IMR-90 (cell line): ENCODE results near the gene XPO4. TPM values are rescaled to one million over a fixed set of nuclear protein-coding genes. Genes with fewer than 3 reads are reported as not detected.
A peak's percentile ranks its signal among the peaks of the same experiment; 100 is the strongest.

Source experiments
- ATAC-seq: fragments of 200-7000 bp; cut with Tn5 transposase; 2 replicates; pipeline ENCODE4 v1.9.1; 2020; ENCODE audit warnings: low read depth, mild to moderate bottlenecking, moderate library complexity
- BruUV-seq: library from RNA; stranded (reverse); fragments of 400-500 nt; replicated peaks from 2 replicates; lab custom pipeline; 2021; lab: Mats Ljungman, UMichigan
- CTCF ChIA-PET: fragments of 300-600 bp; formaldehyde crosslinking; extraction: SDS; loops from one replicate; lab custom pipeline; 2021; ENCODE audit warnings: antibody characterized with exemption; lab: Yijun Ruan, JAX
- POLR2A ChIA-PET: fragments of 300-600 bp; sonication (Branson Sonifier 250); formaldehyde crosslinking; loops from one replicate; lab custom pipeline; 2022; ENCODE audit warnings: antibody characterized with exemption; ENCODE audit not compliant: unreplicated experiment; lab: Charles Lee
- DNase-seq: peaks from one replicate; pipeline ENCODE4 v3.0.0; 2013
- H2AFZ ChIP-seq: replicated peaks from 2 replicates; pipeline ENCODE3; 2013; ENCODE audit warnings: low read length, mild to moderate bottlenecking; ENCODE audit not compliant: poor library complexity
- H2AK5ac ChIP-seq: 2 replicates; pipeline ENCODE4 v1.6.1; 2013; ENCODE audit warnings: low read depth, low read length, inconsistent platforms
- H2AK9ac ChIP-seq: replicated peaks from 2 replicates; pipeline ENCODE3; 2013; ENCODE audit warnings: mild to moderate bottlenecking, low read depth, low read length, moderate library complexity; ENCODE audit not compliant: poor library complexity
- H2BK120ac ChIP-seq: 2 replicates; pipeline ENCODE4 v1.6.1; 2013; ENCODE audit warnings: low read depth, low read length, inconsistent platforms
- H2BK15ac ChIP-seq: 3 replicates; pipeline ENCODE4 v1.6.1; 2013; ENCODE audit warnings: low read depth, low read length, inconsistent platforms
- H2BK20ac ChIP-seq: 2 replicates; pipeline ENCODE4 v1.6.1; 2013; ENCODE audit warnings: low read depth, mild to moderate bottlenecking, inconsistent platforms, low read length, moderate library complexity
- H2BK5ac ChIP-seq: 2 replicates; pipeline ENCODE4 v1.6.1; 2013; ENCODE audit warnings: mild to moderate bottlenecking, low read depth, low read length, inconsistent platforms; ENCODE audit not compliant: poor library complexity, severe bottlenecking
- H3K14ac ChIP-seq: replicated peaks from 2 replicates; pipeline ENCODE4 v1.6.1; 2013; ENCODE audit warnings: low read depth, low read length, inconsistent platforms
- H3K18ac ChIP-seq: 2 replicates; pipeline ENCODE4 v1.6.1; 2013; ENCODE audit warnings: low read depth, low read length, control low read depth
- H3K23ac ChIP-seq: 2 replicates; pipeline ENCODE4 v1.6.1; 2013; ENCODE audit warnings: low read depth, low read length, inconsistent platforms
- H3K27ac ChIP-seq: 2 replicates; pipeline ENCODE4 v1.5.1; 2013; ENCODE audit warnings: mild to moderate bottlenecking, control low read depth, low read length; ENCODE audit not compliant: insufficient read depth
- H3K27me3 ChIP-seq: 2 replicates; pipeline ENCODE4 v1.6.1; 2013; ENCODE audit warnings: low read length; ENCODE audit not compliant: control insufficient read depth, insufficient read depth
- H3K36me3 ChIP-seq: 2 replicates; pipeline ENCODE4 v1.6.1; 2013; ENCODE audit warnings: low read length, mixed read lengths; ENCODE audit not compliant: control insufficient read depth, insufficient read depth
- H3K4ac ChIP-seq: 2 replicates; pipeline ENCODE4 v1.6.1; 2013; ENCODE audit warnings: low read depth, low read length, inconsistent platforms
- H3K4me1 ChIP-seq: 2 replicates; pipeline ENCODE4 v1.6.1; 2013; ENCODE audit warnings: low read length, mixed read lengths; ENCODE audit not compliant: control insufficient read depth, insufficient read depth
- H3K4me2 ChIP-seq: 2 replicates; pipeline ENCODE4 v1.6.1; 2013; ENCODE audit warnings: low read depth, mild to moderate bottlenecking, control low read depth, low read length, moderate library complexity
- H3K4me3 ChIP-seq: 2 replicates; pipeline ENCODE4 v1.5.1; 2013; ENCODE audit warnings: low read depth, mild to moderate bottlenecking, control low read depth, low read length, moderate library complexity; ENCODE audit not compliant: insufficient read depth
- H3K56ac ChIP-seq: 2 replicates; pipeline ENCODE4 v1.6.1; 2013; ENCODE audit warnings: low read length, inconsistent platforms; ENCODE audit not compliant: insufficient read depth; ENCODE audit errors: extremely low read depth
- H3K79me1 ChIP-seq, 2 experiments: 2 replicates each; pipeline ENCODE4 v1.6.1; 2013; ENCODE audit warnings: low read length in 2 of 2, inconsistent platforms in 1 of 2, low read depth in 1 of 2
- H3K9ac ChIP-seq: 2 replicates; pipeline ENCODE4 v1.6.1; 2013; ENCODE audit warnings: low read depth, low read length, control low read depth
- H3K9me1 ChIP-seq: 2 replicates; pipeline ENCODE4 v1.6.1; 2013; ENCODE audit warnings: low read length, inconsistent platforms; ENCODE audit not compliant: insufficient read depth
- H3K9me3 ChIP-seq: 2 replicates; pipeline ENCODE4 v1.6.1; 2013; ENCODE audit warnings: low read length; ENCODE audit not compliant: control insufficient read depth, insufficient read depth
- H4K20me1 ChIP-seq: 2 replicates; pipeline ENCODE4 v1.6.1; 2013; ENCODE audit warnings: low read length, inconsistent platforms; ENCODE audit not compliant: insufficient read depth
- H4K5ac ChIP-seq: 2 replicates; pipeline ENCODE4 v1.6.1; 2013; ENCODE audit warnings: mild to moderate bottlenecking, low read depth, low read length, control low read depth
- H4K8ac ChIP-seq, 2 experiments: 2 replicates each; pipeline ENCODE4 v1.6.1; 2013; ENCODE audit warnings: low read depth in 2 of 2, low read length in 2 of 2, control low read depth in 1 of 2, inconsistent platforms in 1 of 2
- H4K91ac ChIP-seq: 2 replicates; pipeline ENCODE4 v1.6.1; 2013; ENCODE audit warnings: low read depth, low read length, inconsistent platforms; ENCODE audit not compliant: insufficient read depth
- BHLHE40 ChIP-seq: fragments of 150-350 bp; IDR thresholded peaks from 2 replicates; pipeline ENCODE4 v1.6.1; 2016; ENCODE audit warnings: mild to moderate bottlenecking, low read depth, low read length
- CEBPB ChIP-seq: IDR thresholded peaks from 2 replicates; pipeline ENCODE4 v1.6.1; 2012; ENCODE audit warnings: low read depth, low read length, improper control_type of control experiment
- CHD1 ChIP-seq: IDR thresholded peaks from 2 replicates; pipeline ENCODE4 v1.6.1; 2012; ENCODE audit warnings: low read depth, low read length, improper control_type of control experiment
- CTCF ChIP-seq: conservative IDR thresholded peaks from 2 replicates; pipeline ENCODE4 v1.5.1; 2012; ENCODE audit warnings: mild to moderate bottlenecking, low read depth, low read length, improper control_type of control experiment
- FOS ChIP-seq: fragments of 150-350 bp; IDR thresholded peaks from 2 replicates; pipeline ENCODE4 v1.6.1; 2016; ENCODE audit warnings: low read depth, low read length
- MAFK ChIP-seq: IDR thresholded peaks from 2 replicates; pipeline ENCODE4 v1.6.1; 2012; ENCODE audit warnings: low read depth, low read length, improper control_type of control experiment
- MAZ ChIP-seq: IDR thresholded peaks from 2 replicates; pipeline ENCODE4 v1.6.1; 2012; ENCODE audit warnings: low read depth, mild to moderate bottlenecking, low read length, improper control_type of control experiment, moderate library complexity, borderline replicate concordance
- MXI1 ChIP-seq: IDR thresholded peaks from 2 replicates; pipeline ENCODE4 v1.6.1; 2012; ENCODE audit warnings: low read depth, mild to moderate bottlenecking, low read length, moderate library complexity, borderline replicate concordance
- NFE2L2 ChIP-seq: fragments of 150-350 bp; IDR thresholded peaks from 2 replicates; pipeline ENCODE4 v1.6.1; 2016; ENCODE audit warnings: low read depth, mild to moderate bottlenecking, low read length
- POLR2A ChIP-seq: IDR thresholded peaks from 2 replicates; pipeline ENCODE4 v1.6.1; 2012; ENCODE audit warnings: mild to moderate bottlenecking, low read depth, low read length
- RAD21 ChIP-seq: IDR thresholded peaks from 2 replicates; pipeline ENCODE4 v1.6.1; 2012; ENCODE audit warnings: low read length, improper control_type of control experiment
- RCOR1 ChIP-seq: IDR thresholded peaks from 2 replicates; pipeline ENCODE4 v1.6.1; 2012; ENCODE audit warnings: mild to moderate bottlenecking, low read length, improper control_type of control experiment; ENCODE audit not compliant: insufficient replicate concordance
- RFX5 ChIP-seq: IDR thresholded peaks from 2 replicates; pipeline ENCODE4 v1.8.0; 2012; ENCODE audit warnings: low read depth, mild to moderate bottlenecking, low read length, moderate library complexity
- SMC3 ChIP-seq: fragments of 150-350 bp; IDR thresholded peaks from 2 replicates; pipeline ENCODE4 v1.6.1; 2016; ENCODE audit warnings: low read depth, mild to moderate bottlenecking, antibody characterized with exemption, low read length, moderate library complexity
- USF2 ChIP-seq: fragments of 150-350 bp; IDR thresholded peaks from 2 replicates; pipeline ENCODE4 v1.6.1; 2017; ENCODE audit warnings: mild to moderate bottlenecking, antibody characterized with exemption, low read length, low read depth
- WGBS, 2 experiments: methylation state at CpG; one replicate each; pipeline versions ENCODE4 v1.1.5 to v1.1.7; 2013; ENCODE audit warnings: missing lambda C conversion rate in 2 of 2; ENCODE audit not compliant: insufficient read length in 1 of 2; ENCODE audit errors: extremely low coverage in 2 of 2; 5-methylcytosine and 5-hydroxymethylcytosine counted together
- dilution Hi-C: fragments of 300-500 bp; cut with HindIII; formaldehyde crosslinking; loops from one replicate; pipeline ENCODE4 v1.14.3; 2018; ENCODE audit warnings: low sequenced_read_pairs; ENCODE audit not compliant: unreplicated experiment
- in situ Hi-C: fragments of 300-500 bp; cut with MboI; formaldehyde crosslinking; loops from 3 replicates; pipeline ENCODE4 v1.14.3; 2019; ENCODE audit warnings: low sequenced_read_pairs, inconsistent platforms, mixed read lengths
- intact Hi-C: fragments of 100-400 bp; cut with micrococcal nuclease; formaldehyde crosslinking; loops from 2 replicates; pipeline ENCODE4 v1.10.0; 2022
- polyA plus RNA-seq, 3 experiments: library from polyadenylated mRNA; depleted of rRNA; stranded (reverse); fragments of >200 nt; gene quantifications; 2 replicates each; pipeline ENCODE4 v1.2.3, GENCODE V29; 2012; ENCODE audit warnings: low replicate concordance in 1 of 3
- total RNA-seq: library from RNA; depleted of rRNA; stranded (reverse); fragments of >200 nt; gene quantifications from 2 replicates; pipeline ENCODE4 v1.2.3, GENCODE V29; 2012
- TF ChIP-seq, protein P1 (sequence below): fragments of 150-350 bp; IDR thresholded peaks from 2 replicates; pipeline ENCODE4 v1.6.1; 2016; ENCODE audit warnings: low read depth, mild to moderate bottlenecking, low read length, moderate library complexity, borderline replicate concordance

The XPO4 gene
- total and polyA plus RNA-seq, 2 of the 4 experiments (the other 2 are of a cell fraction): 5.0 to 21.1 TPM

- no peak overlapping the region for H2BK120ac ChIP-seq
- H3K9me1 ChIP-seq: peaks cover 8% of the 10 kb centered on the region
- H2AK5ac ChIP-seq: no peak overlapping the region
- BruUV-seq: no TSS peak
- no peak overlapping the region for H3K4me2 ChIP-seq
- intact Hi-C loops (no loop called here), dilution Hi-C loops (no loop called here), in situ Hi-C loops (no loop called here)
- peaks cover 9% of the 10 kb centered on the region for H3K36me3 ChIP-seq
- CTCF ChIA-PET: no interaction called here
- no peak overlapping the region for H3K23ac ChIP-seq
- 80% methylated on average over 1 of the region's 5 CpGs; no CpG with 5 or more reads in 1 of the 2 experiments for WGBS, 2 experiments
- ATAC-seq: peak; percentile 71
- peaks cover 0 to 5% of the 10 kb centered on the region in 2 experiments; a peak in 3 of 4 replicates for H3K79me1 ChIP-seq
- peak overlapping the region; percentile 60; the same call in 1 of the 2 replicates for H3K4ac ChIP-seq
- H2AFZ ChIP-seq: no peak overlapping the region
- no peak overlapping the region for H2AK9ac ChIP-seq
- H2BK20ac ChIP-seq: no peak overlapping the region
- H4K91ac ChIP-seq: no peak overlapping the region
- POLR2A ChIA-PET: no interaction called here
- no peak overlapping the region for H3K4me3 ChIP-seq
- H3K18ac ChIP-seq: no peak overlapping the region
- H4K5ac ChIP-seq: no peak overlapping the region
- H3K4me1 ChIP-seq: peaks cover 6% of the 10 kb centered on the region
- H3K27me3 ChIP-seq: no peaks in the 10 kb centered on the region
- H4K8ac ChIP-seq: no peak overlapping the region
- no peak overlapping the region for H3K14ac ChIP-seq
- H2BK5ac ChIP-seq: peak overlapping the region; percentile 41
- H4K20me1 ChIP-seq: no peaks in the 10 kb centered on the region
- no peak overlapping the region for H2BK15ac ChIP-seq
- no peak overlapping the region for H3K9ac ChIP-seq
- no peak overlapping the region for H3K27ac ChIP-seq
- no peak overlapping the region for H3K56ac ChIP-seq
- TF ChIP-seq RFX5 (no peak), CTCF (no peak), RCOR1 (no peak), RAD21 (no peak), MXI1 (no peak), FOS (no peak), CEBPB (no peak), MAFK (no peak), BHLHE40 (no peak), POLR2A (no peak), MAZ (no peak), SMC3 (no peak), NFE2L2 (no peak), CHD1 (no peak), USF2 (no peak)
- TF ChIP-seq, protein P1, sequence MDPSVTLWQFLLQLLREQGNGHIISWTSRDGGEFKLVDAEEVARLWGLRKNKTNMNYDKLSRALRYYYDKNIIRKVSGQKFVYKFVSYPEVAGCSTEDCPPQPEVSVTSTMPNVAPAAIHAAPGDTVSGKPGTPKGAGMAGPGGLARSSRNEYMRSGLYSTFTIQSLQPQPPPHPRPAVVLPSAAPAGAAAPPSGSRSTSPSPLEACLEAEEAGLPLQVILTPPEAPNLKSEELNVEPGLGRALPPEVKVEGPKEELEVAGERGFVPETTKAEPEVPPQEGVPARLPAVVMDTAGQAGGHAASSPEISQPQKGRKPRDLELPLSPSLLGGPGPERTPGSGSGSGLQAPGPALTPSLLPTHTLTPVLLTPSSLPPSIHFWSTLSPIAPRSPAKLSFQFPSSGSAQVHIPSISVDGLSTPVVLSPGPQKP: no peak
- DNase-seq: peak; percentile 39
- no peaks in the 10 kb centered on the region for H3K9me3 ChIP-seq
Measured at GRCh38 chr13:20796791-20797508, 105.6 kb downstream of the XPO4 start.
